BJ (cell line): ENCODE data around the gene TRPV4. TPM values are rescaled to one million over a fixed set of nuclear protein-coding genes. Genes with fewer than 3 reads are reported as not detected.

ENCODE experiments used
- CTCF ChIA-PET: fragments of 350-600 bp; formaldehyde crosslinking; extraction: SDS; loops from one replicate; lab custom pipeline; 2021; ENCODE audit warnings: antibody characterized with exemption, inconsistent platforms; lab: Yijun Ruan, JAX
- POLR2A ChIA-PET: fragments of 300-600 bp; sonication (Branson Sonifier 250); formaldehyde crosslinking; extraction: SDS; loops from one replicate; lab custom pipeline; 2021; ENCODE audit warnings: antibody characterized with exemption; lab: Charles Lee
- DNase-seq: peaks from one replicate; pipeline ENCODE4 v3.0.0-alpha.2; 2011; ENCODE audit warnings: low read depth
- H3K27me3 ChIP-seq: 2 replicates; pipeline ENCODE4 v1.6.0; 2011; ENCODE audit warnings: low read length; ENCODE audit not compliant: control insufficient read depth, insufficient read depth
- H3K36me3 ChIP-seq: 2 replicates; pipeline ENCODE4 v1.5.1; 2011; ENCODE audit warnings: low read length; ENCODE audit not compliant: control insufficient read depth, insufficient read depth
- H3K4me3 ChIP-seq: 2 replicates; pipeline ENCODE4 v1.5.1; 2011; ENCODE audit warnings: low read depth, mild to moderate bottlenecking, control low read depth, low read length
- CTCF ChIP-seq: IDR thresholded peaks from 2 replicates; pipeline ENCODE4 v1.5.1; 2011; ENCODE audit warnings: low read depth, mild to moderate bottlenecking, control low read depth, inconsistent platforms, low read length, moderate library complexity; ENCODE audit not compliant: insufficient read depth
- polyA plus RNA-seq: library from polyadenylated mRNA; depleted of rRNA; stranded (reverse); fragments of >200 nt; gene quantifications from 2 replicates; pipeline ENCODE4 v1.2.3, GENCODE V29; 2011

Gene TRPV4
- polyA plus RNA-seq, 1 experiment, result 13.4 TPM

GRCh38 chr12:109767991-109768900, 65.0 kb downstream of the TRPV4 start:
- H3K27me3 ChIP-seq, result no peaks in the 10 kb centered on the region
- no peak for DNase-seq
- H3K4me3 ChIP-seq, result no peak overlapping the region
- no peak for TF ChIP-seq CTCF
- ChIA-PET CTCF (interaction anchor here (1.9 kb wide), 1 partner anchor 249 kb away, joined by 7 read pairs; no protein-coding TSS in a partner anchor), POLR2A (no interaction called here)
- no peaks in the 10 kb centered on the region for H3K36me3 ChIP-seq

GRCh38 chr12:109767456-109767855, 65.7 kb downstream of the TRPV4 start:
- POLR2A ChIA-PET, result no interaction called here
- CTCF ChIA-PET, result interaction anchor here (0.5 to 2.3 kb wide), 3 partner anchors 8 to 263 kb away, joined by 3 to 8 read pairs (median 7); no protein-coding TSS in a partner anchor
- H3K36me3 ChIP-seq, result no peaks in the 10 kb centered on the region
- no peak for DNase-seq
- no peaks in the 10 kb centered on the region for H3K27me3 ChIP-seq
- H3K4me3 ChIP-seq, result no peak overlapping the region
- TF ChIP-seq CTCF, result no peak

- ChIA-PET POLR2A (no interaction called here), CTCF (interaction anchor here (1.6 to 2.3 kb wide), 2 partner anchors 9 to 169 kb away, joined by 3 to 8 read pairs; no protein-coding TSS in a partner anchor)
- Histone ChIP-seq H3K36me3 (no peaks in the 10 kb centered on the region), H3K27me3 (no peaks in the 10 kb centered on the region), H3K4me3 (no peak overlapping the region)
- TF ChIP-seq CTCF, result no peak
- DNase-seq, result no peak
Observed at GRCh38 chr12:109766251-109766778, 66.9 kb downstream of the TRPV4 start.

GRCh38 chr12:109765446-109765810, 67.8 kb downstream of the TRPV4 start:
- no peaks in the 10 kb centered on the region for H3K27me3 ChIP-seq
- TF ChIP-seq CTCF, result no peak
- POLR2A ChIA-PET, result no interaction called here
- DNase-seq, result no peak
- no peaks in the 10 kb centered on the region for H3K36me3 ChIP-seq
- CTCF ChIA-PET, result interaction anchor here (1.6 to 2.3 kb wide), 2 partner anchors 10 to 168 kb away, joined by 3 to 8 read pairs; no protein-coding TSS in a partner anchor
- no peak overlapping the region for H3K4me3 ChIP-seq
